ENCODE measurements around the gene SMKR1.

DNA sequence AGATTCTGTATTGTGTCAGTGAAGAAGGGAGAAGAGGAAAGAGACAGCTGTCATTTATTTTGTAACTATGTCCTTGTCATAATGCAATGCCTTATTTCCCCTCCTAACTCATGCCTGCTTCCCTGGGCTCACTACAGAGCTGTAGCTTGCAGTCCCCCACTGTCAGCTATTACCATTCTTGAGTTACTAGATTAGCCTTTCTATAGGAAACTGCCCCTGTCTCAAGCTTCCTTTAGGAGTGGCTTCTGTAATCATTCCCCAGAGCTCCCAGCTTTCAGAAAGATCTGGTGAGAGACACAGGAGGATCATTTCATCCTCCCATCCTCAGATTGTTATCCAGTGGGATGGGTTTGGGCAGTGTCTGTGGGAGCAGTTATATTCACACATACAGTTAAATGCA, 32.4 kb upstream of the SMKR1 start:
- TF ChIP-seq, protein P1, sequence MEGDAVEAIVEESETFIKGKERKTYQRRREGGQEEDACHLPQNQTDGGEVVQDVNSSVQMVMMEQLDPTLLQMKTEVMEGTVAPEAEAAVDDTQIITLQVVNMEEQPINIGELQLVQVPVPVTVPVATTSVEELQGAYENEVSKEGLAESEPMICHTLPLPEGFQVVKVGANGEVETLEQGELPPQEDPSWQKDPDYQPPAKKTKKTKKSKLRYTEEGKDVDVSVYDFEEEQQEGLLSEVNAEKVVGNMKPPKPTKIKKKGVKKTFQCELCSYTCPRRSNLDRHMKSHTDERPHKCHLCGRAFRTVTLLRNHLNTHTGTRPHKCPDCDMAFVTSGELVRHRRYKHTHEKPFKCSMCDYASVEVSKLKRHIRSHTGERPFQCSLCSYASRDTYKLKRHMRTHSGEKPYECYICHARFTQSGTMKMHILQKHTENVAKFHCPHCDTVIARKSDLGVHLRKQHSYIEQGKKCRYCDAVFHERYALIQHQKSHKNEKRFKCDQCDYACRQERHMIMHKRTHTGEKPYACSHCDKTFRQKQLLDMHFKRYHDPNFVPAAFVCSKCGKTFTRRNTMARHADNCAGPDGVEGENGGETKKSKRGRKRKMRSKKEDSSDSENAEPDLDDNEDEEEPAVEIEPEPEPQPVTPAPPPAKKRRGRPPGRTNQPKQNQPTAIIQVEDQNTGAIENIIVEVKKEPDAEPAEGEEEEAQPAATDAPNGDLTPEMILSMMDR (conservative IDR thresholded peaks at IDR 0.05; ENCODE audit: low read length), result no peak
- TF ChIP-seq EZH2phosphoT487 (IDR thresholded peaks at IDR 0.05; ENCODE audit: borderline replicate concordance), result no peak

Data from Loucy (cell line).